NCI-H774 (cell line): Measurements from ENCODE around the gene CEP20.

Source experiments
- DNase-seq: peaks from one replicate; lab custom pipeline; 2025; lab: John Stamatoyannopoulos, UW

CEP20 gene

GRCh38 chr16:15897834-15898254 is 9.4 kb upstream of the CEP20 start:
- DNase-seq, result no peak

GRCh38 chr16:15897121-15897780 is 8.8 kb upstream of the CEP20 start:
- DNase-seq, result no peak

DNA sequence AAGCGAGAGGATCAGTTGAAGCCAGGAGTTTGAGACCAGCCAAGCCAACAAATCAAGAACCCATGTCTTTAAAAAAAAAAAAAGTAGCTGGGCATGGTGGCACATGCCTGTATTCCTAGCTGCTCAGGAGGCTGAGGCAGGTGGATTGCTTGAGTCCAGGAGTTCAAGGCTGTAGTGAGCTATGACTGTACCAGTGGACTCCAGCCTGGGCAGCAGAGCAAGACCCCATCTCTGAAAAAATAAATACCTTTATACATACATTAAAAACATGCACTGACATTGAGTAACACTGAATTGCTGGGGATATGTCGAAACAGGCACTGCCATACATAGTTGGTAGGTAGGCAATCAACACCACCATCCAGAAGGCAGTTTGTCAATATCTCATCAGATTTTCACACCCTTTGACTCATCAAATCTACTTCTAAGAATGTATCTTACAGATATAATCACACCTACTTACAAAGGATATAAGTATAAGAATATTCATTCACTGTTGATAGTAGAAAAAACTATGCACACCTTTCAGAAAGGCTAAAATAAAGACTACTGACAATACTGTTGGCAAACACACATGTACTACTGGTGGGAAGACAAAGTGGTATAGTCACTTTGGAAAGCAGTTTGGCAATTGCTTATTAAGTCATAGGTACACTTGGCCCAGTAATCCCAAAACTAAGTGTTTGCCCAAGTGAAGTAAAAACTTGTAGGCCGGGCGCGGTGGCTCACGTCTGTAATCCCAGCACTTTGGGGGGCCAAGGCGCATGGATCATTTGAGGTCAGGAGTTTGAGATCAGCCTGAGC is 6.4 kb upstream of the CEP20 start:
- DNase-seq, result no peak

DNA sequence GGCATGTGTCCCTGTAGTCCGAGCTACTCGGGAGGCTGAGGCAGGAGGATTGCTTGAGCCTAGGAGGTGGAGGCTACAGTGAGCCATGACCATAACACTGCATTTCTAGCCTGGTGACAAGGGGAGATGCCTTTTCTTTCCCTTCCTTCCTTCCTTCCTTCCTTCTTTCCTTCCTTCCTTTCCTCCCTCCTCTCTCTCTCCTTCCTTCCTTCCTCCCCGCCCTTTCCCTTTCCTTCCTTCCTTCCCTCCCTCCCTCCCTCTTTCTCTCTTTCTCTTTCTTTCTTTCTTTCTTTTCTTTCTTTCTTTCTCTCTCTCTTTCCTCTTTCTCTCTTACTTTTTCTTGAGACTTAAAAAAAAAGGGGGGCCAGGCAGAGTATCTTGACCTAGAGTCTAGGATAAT is 3.1 kb upstream of the CEP20 start:
- no peak for DNase-seq

DNA sequence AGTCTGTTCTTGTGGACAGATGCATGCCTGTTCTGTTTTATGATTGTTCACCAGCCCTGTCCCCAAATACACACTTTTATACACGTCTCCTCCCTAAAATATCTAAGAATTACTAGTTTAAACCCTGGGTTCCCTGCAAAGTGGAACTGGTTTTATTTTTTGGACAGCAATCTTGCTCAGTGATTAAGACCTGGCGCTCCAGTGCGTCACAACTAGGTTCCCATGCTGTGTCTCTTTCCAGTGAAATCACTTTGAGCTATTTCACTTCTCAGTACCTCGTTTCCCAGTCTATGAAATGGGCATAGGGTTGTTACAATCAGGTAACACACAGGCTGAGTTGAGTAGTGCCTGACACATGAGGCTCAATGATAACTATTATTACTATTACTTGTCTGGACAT is 1.1 kb downstream of the CEP20 start:
- no peak for DNase-seq

GRCh38 chr16:15886078-15886477 is 2.3 kb downstream of the CEP20 start:
- no peak for DNase-seq

DNA sequence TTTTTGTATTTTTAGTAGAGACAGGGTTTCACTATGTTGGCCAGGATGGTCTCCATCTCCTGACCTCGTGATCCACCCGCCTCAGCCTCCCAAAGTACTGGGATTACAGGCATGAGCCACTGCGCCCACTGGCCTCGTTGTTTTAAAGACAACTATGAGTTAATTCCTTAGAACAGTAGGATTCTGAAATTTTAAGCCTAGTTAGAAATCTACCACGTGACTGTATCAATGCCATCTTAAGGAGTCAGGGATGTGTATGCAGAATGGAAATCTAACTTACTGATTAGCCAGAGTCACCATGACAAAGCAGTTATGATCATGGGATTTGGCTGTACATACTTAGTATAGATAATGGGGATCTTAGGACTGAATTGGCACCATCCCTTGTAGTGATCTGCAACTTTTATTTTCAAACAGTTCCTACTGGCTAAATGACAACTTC is 2.8 kb downstream of the CEP20 start:
- DNase-seq, result no peak

GRCh38 chr16:15882563-15882962 is 5.8 kb downstream of the CEP20 start:
- DNase-seq, result no peak

DNA sequence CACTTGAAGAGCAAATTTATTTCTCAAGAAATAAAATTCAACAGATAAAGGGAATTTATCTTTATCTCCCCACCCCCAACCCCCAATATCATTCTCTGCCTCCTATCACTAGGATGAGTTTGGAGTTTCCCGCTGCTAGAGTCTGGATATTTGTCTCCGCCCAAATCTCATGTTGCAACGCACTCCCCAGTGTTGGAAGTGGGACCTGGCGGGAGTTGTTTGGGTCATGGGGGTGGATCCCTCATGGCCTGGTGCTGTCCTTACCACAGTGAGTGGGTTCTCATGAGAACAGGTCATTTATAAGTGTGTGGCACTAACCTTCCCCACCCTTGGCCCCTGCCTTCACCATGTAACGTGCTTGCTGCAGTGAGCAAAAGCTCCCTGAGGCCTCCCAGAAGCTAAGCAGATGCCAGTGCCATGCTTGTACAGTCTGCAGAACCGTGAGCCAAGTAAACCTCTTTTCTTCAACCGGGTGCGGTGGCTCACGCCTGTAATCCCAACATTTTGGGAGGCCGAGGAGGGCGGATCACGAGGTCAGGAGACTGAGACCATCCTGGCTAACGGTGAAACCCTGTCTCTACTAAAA is 6.5 kb downstream of the CEP20 start:
- DNase-seq, result no peak

DNA sequence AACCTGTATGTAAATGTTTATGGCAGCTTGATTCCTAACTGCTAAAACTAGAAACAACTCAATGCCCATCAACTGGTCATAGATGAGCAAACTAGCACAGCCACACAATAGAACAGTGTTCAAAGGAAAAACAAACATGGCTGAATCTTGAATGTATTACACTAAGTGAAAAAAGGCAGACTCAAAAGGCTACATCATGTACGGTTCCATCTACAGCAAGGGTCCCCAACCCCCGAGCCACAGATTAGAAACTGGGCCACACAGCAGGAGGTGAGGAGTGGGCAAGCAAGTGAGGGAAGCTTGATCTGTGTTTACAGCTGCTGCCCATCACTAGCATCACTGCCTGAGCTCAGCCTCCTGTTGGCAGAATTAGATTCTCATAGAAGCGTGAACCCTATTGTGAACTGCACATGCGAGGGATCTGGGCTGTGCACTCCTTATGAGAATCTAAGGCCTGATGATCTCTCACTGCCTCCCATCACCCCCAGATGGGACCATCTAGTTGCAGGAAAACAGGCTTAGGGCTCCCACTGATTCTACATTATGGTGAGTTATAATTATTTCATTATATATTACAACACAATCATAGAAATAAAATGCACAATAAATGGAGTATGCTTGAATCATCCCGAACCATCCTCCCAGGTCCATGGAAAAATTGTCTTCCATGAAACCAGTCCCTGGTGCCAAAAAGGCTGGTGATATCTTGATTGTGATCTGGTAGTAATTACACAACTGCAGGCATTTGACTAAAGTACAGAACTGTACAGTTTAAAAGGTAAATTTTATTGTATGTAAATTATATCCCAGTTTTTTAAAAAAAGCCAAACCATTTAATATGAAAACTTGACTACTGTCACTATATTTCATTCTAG is 7.7 kb downstream of the CEP20 start:
- DNase-seq, result no peak

- DNase-seq, result peak; percentile 28
These were observed 9.1 kb downstream of the CEP20 start for GRCh38 chr16:15879255-15879811.

GRCh38 chr16:15876503-15876902 is 11.9 kb downstream of the CEP20 start:
- no peak for DNase-seq

DNA sequence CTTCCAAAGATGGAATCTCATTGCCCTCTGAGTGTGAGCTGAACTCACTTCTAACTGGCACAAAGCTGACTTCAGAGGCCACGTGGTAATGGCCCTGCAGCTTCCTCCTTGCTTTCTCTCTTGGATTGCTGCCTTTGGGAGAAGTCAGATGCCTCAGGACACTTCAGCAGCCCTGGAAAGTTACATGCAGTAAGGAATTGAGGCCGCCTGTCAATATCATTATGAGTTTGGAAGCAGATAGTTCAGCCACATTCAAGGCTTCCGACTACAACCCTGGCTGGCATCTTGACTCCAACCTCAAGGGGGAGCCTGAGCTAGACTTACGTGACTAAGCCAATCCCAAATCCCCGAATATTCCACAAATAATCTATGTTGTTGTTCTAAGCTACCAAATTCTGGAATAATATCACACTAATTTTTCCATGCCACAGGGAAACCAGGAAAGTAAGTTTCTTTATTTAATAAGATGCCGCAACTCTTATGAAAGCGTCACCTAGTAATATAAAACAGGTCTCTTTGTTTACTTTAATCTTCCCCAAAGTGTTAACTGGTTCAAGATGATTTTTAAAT is 13.6 kb downstream of the CEP20 start:
- no peak for DNase-seq

DNA sequence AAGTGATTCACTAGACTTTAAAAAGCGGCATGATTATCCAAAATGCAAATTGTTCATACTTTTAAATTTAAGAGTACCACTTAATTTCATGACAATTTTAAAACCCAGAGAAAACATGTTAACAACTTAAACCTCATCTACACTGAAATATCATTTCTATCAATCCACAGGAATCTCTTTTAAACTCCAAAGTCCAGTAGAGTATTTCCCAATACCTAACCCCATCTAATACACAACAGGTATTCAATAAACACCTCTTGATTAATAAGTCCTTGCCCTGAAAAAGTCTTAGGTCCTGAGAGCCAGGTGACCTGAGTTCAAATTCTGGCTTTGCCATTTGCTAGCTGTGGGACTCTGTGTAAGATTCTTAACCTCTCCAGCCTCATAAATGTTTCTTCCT is 14.7 kb downstream of the CEP20 start:
- no peak for DNase-seq

DNA sequence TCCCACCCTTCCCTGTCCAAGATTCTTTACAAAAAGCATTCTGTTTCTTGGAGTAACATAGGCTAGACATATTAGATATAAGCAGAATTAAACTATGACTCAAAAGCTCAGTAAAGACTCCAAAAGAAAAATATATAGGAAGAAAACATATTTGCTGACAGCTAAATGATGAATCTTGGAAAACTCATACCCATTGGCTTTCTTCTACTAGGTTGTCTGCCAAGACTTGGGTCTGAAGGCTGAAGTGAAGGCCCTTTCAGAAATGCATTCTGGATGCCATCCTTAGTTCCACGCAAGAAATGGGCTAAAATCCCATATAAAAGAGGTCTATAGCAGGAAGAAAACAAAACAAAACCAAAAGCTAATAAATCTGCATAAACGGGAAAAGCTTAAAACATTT is 15.1 kb downstream of the CEP20 start:
- DNase-seq, result no peak

- DNase-seq, result no peak
These were observed 18.4 kb downstream of the CEP20 start for GRCh38 chr16:15870011-15870410.

- no peak for DNase-seq
These were observed 22.0 kb downstream of the CEP20 start for GRCh38 chr16:15866451-15866850.

DNA sequence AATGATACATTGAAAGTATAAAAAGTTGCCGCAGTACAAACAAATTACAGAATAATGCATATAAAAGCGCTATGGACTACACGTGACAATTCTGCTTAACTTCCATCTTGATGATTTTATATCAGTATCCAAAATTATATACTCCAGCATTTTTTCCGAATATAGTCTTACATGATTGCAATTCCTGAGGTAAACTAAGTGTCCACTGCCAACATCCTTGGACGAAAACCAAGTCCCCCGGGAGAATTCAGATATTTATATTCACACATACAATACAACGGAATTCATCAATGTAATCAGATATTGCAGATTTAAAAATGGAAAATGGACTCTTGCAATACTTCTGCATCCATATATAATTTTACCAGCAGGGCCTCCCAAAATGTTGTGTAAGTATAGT is 22.7 kb downstream of the CEP20 start:
- DNase-seq, result no peak

GRCh38 chr16:15864939-15865338 is 23.5 kb downstream of the CEP20 start:
- no peak for DNase-seq

GRCh38 chr16:15861996-15862395 is 26.4 kb downstream of the CEP20 start:
- DNase-seq, result no peak

- DNase-seq, result no peak
These were observed 29.3 kb downstream of the CEP20 start for GRCh38 chr16:15858921-15859668.
